ENCODE data around the gene ZC3H12C.

ZC3H12C gene

DNA sequence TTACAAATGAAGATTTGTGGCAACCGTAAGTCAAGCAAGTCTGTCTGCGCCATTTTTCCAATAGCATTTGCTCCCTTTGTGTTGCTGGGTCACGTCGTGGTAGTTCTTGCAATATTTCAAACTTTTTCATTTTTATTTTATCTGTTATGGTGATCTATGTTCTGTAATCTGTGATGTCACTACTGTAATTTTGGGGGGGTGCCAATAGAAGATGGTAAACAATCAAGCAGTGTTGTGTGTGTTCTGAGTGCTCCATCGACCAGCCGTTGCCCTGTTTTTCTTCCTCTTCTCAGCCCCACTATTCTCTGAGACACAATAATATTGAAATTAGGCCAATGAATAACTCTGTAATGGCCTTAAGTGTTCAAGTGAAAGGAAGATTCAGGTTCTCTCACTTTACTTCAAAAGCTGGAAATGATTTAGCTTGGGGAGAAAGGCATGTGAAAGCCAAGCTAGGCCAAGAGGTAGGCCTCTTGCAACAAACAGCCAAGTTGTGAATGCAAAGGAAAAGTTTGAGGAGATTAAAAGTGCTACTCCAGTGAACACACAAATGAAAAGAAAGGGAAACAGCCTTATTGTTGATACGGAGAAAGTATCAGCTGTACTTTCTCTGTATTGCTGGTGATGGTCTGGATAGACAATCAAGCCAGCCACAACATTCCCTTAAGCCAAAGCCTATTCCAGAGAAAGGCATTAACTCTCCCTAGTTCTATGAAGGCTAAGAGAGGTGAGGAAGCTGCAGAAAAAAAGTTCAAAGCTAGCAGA, 7.5 kb downstream of the ZC3H12C start:
- DNase-seq, result no peak

DNA sequence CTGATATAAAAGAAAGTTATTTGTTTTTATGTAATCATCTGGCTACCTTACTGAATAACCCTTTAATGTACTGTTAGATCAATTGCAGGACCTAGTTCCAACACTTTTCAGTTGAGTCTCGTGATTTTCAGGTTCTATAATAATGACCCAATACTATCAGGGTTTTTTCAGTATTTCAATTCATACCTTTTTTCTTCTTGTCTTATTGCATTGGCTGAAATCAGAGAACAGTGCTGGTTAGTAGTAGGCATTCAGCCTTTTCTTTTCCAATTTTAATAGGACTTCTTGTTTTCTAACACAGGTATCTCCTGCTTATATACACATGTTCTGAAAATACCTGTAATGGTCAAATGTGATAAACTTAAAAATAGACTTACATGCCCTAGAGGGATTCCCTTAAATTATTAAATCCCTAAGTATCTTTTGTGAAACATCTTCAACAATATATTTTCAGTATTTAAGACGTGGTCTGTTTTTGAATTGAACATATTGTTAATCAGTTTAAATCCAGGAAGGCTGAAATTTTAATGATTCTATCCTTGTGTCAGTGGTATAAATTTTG, 13.6 kb downstream of the ZC3H12C start:
- DNase-seq, result no peak

DNA sequence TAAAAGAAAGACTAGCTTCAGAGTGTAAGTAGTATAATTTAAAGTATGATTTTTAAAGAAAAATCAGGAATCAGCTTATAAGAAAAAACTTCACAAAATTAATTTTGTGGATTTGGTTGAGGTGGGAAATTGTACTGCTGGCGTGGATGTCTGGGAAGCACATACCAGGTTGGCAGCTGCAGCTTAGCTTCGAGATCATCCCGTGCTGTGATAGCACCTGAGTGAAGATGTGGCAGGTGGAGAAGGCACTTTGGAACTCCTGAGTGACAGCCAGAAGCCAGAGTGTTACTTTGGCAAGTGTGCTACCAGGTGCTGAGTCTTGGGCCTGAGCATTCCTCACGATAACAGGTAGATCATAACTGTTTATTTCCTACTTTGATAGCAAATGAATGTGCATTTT, 17.7 kb downstream of the ZC3H12C start:
- no peak for DNase-seq

DNA sequence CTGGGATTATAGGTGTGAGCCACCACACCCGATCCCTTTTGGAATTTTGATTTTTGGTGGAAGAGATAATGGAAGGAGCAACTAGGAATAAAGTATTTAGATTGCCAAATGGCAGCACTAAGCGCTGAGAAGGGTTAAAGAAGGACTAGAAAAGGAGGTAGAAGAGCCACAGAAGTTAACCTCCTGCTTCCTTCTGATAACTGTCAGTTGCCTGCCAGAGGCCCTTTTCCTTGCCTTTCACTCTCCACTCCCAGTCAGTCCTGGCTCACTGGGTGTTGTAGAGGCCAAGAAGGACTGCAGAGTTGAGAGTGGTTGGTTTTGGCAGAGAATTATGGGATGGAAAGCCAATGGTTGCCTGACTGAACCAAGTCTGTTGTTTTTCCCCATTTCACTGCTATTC, 19.3 kb downstream of the ZC3H12C start:
- DNase-seq, result no peak

GRCh38 chr11:110113505-110113904, 20.3 kb downstream of the ZC3H12C start:
- no peak for DNase-seq

DNA sequence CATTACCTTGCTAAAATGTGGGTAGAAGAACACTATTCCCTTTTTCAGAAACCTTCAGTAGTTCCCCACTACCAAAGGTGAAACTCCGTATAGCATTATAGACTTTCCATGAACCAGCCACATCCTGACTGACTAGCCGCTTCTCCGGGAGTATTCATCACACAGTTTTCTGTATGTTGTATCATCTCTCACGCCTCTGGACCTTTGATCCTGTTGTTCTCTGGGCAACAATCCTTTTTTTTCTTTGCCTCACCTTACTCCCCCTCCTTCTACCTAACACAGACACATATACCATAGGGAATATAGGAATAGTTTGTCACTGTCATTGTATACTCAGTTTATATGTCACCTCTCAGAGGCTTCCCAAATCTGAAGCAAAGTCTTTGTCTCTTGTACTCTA, 20.8 kb downstream of the ZC3H12C start:
- DNase-seq, result no peak

DNA sequence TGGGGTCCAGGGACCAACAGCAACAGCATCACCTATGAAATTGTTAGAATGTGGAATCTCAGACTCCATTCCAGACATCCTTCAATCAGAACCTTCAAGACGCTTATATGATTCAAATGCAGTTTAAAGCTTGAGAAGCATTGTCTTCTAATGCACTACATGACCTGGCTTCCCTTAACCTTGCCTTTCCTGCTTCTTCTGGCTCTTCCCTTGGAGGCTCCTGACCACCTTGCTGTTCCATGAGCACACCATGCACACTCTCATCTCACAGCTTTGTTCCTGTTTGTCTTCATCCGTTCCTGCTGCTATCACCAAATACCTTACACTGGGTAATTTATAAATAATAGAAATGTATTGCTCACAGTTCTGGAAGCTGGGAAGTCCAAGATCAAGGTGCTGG, 26.1 kb downstream of the ZC3H12C start:
- no peak for DNase-seq

GRCh38 chr11:110121204-110121603, 28.0 kb downstream of the ZC3H12C start:
- DNase-seq, result no peak

DNA sequence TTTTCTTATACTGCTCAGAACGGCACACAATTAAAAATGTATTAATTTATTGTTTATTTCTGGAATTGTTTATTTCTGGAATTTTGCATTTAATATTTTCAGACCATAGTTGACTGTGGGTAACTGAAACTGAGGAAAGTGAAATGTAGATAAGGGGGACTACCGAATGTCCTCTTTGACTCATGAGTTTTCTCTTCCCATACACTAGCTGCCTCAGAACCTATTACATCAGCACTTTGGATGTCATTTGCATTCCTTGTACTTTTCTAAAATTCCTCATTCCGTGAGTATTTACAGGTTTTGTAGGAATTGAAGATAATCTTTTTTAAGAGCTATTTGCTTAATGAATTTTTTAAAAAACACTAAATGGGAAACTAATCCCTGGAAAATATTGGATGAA, 29.8 kb downstream of the ZC3H12C start:
- DNase-seq, result no peak

DNA sequence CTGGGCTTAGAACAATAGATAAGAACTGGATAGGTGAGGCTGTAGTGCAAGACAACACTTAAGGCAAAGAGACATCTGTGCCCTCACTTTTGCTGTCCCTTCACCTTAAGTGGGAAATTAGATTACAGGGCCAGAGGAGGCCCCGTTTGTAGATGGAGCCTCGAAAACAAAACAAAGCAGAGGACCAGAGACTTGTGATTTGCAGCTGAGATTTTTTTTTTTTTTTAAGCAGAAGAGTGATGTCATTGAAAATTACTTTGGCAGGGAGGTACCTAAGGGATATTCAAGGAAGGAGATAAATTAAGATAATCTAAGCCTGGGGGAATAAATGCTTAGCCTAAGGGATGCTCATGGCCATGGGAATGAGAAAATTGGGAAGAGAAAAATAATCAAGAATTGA, 31.4 kb downstream of the ZC3H12C start:
- DNase-seq, result no peak

DNA sequence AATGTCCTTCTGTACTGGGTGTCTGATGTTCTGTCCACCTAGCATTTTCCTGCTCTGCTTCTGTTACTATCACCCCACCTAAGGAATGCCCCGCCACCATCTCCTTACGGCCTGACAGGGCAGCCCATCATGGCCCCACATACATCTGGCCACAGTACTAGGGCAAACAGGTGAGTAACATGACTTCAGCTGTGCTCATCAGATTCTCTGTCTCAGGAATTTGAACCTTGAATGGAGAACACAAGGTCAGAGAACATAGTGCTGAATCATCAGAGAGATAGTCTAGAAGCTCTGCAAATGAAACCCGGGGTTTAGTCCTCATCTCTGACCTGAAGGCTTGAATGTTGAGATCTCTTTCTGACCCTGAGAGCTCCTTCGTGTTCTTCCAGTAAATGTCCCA, 32.4 kb downstream of the ZC3H12C start:
- DNase-seq, result no peak

DNA sequence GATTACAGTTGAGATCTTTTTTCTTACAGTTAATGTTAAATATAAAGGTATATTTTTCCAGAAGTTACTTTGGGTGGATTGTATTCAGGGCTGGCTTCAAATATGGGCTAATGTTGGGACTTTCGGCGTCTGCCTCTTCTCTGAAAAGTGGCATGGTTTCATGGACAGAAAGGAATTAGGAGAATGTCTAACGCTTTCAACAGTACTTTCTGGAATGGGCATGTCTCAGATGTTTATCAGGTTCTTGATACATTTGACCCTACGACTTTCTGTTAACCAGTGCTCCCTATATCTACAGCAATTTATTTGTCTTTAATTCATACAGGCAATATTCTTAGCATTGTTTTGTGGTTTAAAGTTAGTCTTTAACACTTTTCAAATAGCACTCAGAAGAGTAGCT, 33.7 kb downstream of the ZC3H12C start:
- no peak for DNase-seq

DNA sequence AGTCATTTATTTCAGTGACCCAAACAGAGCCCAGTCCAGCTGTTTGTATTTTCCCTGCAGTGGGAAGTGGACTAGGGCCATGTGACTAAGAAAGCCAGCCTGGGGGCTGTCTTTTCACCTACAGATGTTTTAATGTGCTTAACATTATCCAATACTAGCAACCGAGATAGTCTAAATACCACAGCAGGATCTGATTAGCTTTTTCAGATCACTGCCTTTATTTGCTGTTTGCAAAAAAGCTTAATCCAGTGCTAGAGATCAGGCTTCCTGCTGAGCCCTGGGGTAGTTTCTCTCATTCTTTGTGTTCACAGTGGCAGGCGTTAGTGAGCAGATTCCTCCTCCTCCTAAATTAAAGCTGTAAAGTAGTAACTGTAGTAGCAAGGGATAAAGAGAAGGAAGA, 35.0 kb downstream of the ZC3H12C start:
- no peak for DNase-seq

DNA sequence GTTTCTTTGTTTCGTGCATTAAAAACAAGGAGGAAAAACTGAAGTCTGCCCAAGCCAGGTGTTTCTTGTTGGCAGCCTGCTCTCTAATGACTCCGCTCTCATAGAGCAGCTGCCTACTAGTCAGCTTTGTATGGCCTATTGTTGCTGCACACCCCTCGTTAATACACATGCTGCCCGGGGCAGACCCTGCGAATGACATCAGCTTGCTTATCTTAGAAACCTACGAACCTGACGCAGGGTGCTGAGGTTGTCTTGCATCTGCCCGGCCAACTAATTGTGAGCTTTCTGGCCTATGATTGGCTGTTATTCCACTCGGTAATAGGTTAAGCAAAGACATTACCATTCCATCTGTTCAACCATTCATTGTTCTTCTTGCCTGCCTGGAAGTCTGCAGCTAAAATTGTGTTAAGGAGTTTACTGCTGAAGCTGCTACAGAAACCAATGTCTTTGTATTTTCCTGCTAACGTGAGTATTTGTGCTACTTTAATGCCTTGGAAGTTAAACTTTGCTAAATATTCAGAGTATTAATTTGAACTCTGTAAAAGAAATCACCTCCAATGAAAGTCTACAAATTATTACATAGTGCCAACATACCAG, 37.5 kb downstream of the ZC3H12C start:
- no peak for DNase-seq

- no peak for DNase-seq
These were observed 38.4 kb downstream of the ZC3H12C start for GRCh38 chr11:110131386-110132123.

DNA sequence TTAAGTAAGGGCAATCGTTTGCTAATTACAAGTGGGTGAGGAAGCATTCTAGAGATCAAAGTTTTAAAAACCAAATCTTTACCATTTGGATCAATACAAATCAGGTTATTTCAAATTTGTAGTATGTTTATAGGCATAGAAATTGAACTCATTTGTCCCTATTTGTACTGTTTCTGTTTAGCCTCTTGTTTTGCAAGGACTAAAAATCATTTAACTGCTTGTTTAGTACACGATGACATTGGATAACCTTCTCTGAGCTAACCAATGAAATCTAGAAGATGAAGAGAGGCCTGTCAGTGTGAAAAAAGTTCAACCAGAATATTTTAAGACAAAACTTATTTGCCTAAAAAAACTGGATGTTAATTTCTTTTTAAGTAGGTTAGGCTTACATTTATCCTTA, 40.0 kb downstream of the ZC3H12C start:
- DNase-seq, result no peak

GRCh38 chr11:110134110-110134509, 40.9 kb downstream of the ZC3H12C start:
- no peak for DNase-seq

GRCh38 chr11:110141812-110142211, 48.6 kb downstream of the ZC3H12C start:
- no peak for DNase-seq

DNA sequence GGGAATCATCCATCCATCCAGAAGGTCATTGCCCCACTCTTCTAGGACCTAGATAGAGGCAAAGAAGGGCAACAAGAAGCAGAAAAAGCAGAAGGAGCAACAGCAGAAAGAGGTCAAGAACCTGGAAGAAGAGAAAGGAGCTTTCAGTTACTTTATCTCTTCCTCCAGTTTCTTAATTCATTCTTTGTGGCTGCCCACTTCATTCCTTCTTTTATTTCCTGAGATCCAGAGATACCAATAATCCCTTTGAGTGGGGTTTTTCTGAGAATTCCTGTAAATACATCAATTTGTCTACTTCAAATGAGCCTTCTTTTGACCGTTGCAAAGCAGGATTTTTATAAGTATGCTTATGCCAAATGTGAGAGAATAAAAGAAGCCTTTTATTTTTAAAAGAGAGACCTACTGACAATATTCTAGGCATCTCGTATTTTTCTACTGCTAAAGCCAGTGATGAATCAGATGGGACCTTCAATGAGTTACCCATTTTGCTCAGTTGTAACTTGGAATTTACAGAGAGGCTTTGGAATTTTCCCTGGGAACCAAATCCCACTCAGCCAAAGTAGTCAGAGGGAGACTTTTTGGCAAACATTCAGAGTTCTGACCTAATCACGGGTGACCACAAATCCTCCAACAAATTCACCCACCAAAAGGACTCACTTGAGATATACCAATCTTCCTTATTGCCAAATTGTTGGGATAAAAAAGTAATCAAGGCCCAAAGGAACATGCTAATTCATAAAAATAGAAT, 54.9 kb downstream of the ZC3H12C start:
- no peak for DNase-seq

DNA sequence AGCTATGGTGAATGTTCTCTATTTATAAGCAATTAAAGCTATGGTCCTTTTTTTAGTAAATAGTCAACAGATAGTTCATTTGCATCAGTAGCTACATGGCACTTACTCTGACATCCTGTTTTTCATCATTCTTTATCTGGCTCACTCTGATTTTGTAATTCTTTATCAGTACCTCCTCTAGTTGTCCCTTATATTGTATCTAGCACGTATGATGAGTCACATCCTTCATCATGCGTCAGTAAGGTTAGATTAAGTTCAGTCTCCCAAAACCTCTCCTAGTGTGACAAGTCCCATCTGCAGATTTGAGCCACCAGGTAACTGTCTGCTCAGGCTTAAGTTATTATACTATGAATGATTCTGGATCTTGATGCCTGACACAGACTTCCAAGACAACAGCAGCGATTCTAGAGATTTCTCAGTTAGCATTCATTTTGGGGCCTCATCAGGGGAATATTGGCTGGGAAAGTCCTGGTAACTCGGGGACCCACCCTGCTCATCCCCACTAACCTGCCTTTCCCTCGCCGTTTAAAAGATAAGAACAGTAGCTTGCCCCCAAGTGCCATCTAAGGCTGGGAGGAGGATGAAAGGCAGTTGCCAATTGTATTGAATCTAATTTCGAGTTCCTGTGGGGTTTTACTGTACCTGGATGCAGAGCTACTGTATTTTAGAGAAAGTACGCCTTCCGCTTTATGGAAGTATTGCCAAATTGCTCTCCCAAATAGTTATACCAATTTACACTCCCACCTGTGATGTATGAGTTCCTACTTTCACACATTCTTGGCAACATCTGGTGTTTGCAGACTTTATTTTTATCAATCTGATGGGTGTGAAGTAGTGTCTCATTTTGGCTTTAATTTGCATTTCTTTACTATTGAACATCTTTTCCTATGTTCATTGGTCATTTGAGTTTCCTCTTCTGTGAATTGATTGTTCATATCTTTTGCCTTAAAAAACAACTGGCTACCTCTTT, 55.9 kb downstream of the ZC3H12C start:
- no peak for DNase-seq

DNA sequence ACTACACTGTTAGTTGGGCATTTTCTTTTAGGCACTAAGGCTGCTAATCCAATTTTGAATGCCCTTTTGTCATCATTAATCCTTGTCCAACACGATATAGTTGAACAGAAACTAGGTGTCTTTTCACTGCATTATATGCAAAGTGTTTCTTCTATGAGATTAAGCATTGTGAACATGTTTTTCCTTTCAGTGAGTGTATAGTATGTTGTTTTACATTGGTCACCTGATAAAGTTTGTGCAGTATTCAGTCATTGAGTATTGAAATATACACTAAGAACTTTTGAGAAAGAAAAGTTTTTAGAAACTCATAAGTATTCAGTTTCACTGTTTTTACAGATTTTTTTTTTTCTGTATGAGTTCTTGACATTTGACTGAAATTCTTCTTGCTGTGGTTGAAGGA, 59.0 kb downstream of the ZC3H12C start:
- no peak for DNase-seq

DNA sequence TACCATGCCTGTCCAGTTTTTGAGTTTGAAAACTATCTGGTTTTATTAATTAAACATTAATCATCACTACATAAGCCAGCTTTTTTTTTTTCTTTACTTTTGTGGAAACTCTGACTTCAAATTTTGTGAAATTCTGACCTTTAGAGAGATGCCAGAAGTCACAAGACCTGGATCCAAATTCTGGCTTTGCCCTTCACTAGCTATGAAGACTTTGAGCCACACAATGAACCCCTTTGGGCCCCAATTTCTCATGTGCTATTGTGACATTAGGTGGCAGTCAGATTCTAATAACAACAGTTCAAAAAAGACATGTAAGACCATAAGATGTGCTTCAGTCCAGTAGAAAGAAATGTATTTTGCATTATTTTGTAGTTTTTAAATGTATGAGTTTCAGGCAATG, 60.3 kb downstream of the ZC3H12C start:
- no peak for DNase-seq
